ENCODE results near the gene PEDS1.

The PEDS1 gene

DNA sequence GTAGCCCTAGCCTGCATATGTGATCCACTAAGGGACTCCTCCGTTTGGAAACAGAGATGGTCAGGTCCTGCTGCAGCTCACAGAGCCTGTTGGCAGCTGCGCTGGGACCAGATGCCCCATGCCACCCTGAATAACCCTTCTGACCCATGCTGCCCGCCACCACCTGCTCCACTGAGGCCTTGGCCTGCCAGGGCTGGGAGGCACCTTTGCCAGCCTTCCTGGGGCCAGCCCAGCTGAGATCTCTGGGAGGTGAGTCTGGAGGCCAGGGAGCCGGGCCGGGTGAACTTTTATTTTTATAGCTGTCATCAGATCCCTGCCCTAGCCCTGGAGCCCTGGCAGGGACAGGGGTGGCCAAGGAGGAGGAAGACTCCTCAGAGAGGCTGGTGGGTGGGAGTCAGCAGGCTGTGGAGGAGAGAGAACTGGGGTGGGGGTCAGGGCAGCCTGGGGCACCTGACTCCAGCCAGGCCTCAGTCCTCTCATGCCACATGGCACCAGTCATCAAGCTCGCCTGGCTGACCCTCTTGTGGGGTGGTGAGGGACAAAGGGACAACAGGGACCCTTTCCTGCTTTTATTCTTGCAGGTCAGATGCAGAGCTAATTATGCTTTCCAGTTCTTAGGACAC lies 47.1 kb upstream of the PEDS1 start:
- Histone ChIP-seq H3K9ac (ENCODE audit: low read length) (no peak overlapping the region), H3K27me3 (ENCODE audit: insufficient read depth, low read length) (peaks cover 3% of the 10 kb centered on the region; the same call in 1 of the 2 replicates), H3K36me3 (ENCODE audit: insufficient read depth, low read length) (no peaks in the 10 kb centered on the region), H3K9me2 (ENCODE audit: low read depth, low read length) (no peaks in the 10 kb centered on the region), H3K4me2 (ENCODE audit: low read length) (no peak overlapping the region), H3K4me1 (ENCODE audit: insufficient read depth, low read length, severe bottlenecking) (no peaks in the 10 kb centered on the region), H3K79me2 (ENCODE audit: insufficient read depth, low read length) (no peaks in the 10 kb centered on the region), H4K20me1 (ENCODE audit: insufficient read depth, low read length) (no peaks in the 10 kb centered on the region), H2AFZ (ENCODE audit: low read length) (no peak overlapping the region), H3K9me3 (ENCODE audit: low read length) (no peaks in the 10 kb centered on the region), H3K27ac (ENCODE audit: low read depth, low read length, poor library complexity, severe bottlenecking) (no peak overlapping the region), H3F3A (ENCODE audit: insufficient read depth, low read length) (no peaks in the 10 kb centered on the region), H3K4me3 (ENCODE audit: low read depth, low read length, poor library complexity, severe bottlenecking) (no peak overlapping the region)
- TF ChIP-seq, protein P1, sequence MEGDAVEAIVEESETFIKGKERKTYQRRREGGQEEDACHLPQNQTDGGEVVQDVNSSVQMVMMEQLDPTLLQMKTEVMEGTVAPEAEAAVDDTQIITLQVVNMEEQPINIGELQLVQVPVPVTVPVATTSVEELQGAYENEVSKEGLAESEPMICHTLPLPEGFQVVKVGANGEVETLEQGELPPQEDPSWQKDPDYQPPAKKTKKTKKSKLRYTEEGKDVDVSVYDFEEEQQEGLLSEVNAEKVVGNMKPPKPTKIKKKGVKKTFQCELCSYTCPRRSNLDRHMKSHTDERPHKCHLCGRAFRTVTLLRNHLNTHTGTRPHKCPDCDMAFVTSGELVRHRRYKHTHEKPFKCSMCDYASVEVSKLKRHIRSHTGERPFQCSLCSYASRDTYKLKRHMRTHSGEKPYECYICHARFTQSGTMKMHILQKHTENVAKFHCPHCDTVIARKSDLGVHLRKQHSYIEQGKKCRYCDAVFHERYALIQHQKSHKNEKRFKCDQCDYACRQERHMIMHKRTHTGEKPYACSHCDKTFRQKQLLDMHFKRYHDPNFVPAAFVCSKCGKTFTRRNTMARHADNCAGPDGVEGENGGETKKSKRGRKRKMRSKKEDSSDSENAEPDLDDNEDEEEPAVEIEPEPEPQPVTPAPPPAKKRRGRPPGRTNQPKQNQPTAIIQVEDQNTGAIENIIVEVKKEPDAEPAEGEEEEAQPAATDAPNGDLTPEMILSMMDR (IDR thresholded peaks at IDR 0.05; ENCODE audit: low read length), result no peak
- no peak for TF ChIP-seq EZH2 (IDR thresholded peaks at IDR 0.05; ENCODE audit: borderline replicate concordance, low read length)

GRCh38 chr20:50199703-50200102 lies 46.2 kb upstream of the PEDS1 start:
- H3K4me1 ChIP-seq (ENCODE audit: insufficient read depth, low read length, severe bottlenecking), result no peaks in the 10 kb centered on the region
- H3K27ac ChIP-seq (ENCODE audit: low read depth, low read length, poor library complexity, severe bottlenecking), result no peak overlapping the region
- no peaks in the 10 kb centered on the region for H3K79me2 ChIP-seq (ENCODE audit: insufficient read depth, low read length)
- no peaks in the 10 kb centered on the region for H3F3A ChIP-seq (ENCODE audit: insufficient read depth, low read length)
- H3K9ac ChIP-seq (ENCODE audit: low read length), result no peak overlapping the region
- no peak overlapping the region for H2AFZ ChIP-seq (ENCODE audit: low read length)
- no peak for TF ChIP-seq EZH2 (IDR thresholded peaks at IDR 0.05; ENCODE audit: borderline replicate concordance, low read length)
- TF ChIP-seq, protein P1 (IDR thresholded peaks at IDR 0.05; ENCODE audit: low read length), result no peak
- no peaks in the 10 kb centered on the region for H3K9me2 ChIP-seq (ENCODE audit: low read depth, low read length)
- H3K36me3 ChIP-seq (ENCODE audit: insufficient read depth, low read length), result no peaks in the 10 kb centered on the region
- peaks cover 3% of the 10 kb centered on the region; the same call in 1 of the 2 replicates for H3K27me3 ChIP-seq (ENCODE audit: insufficient read depth, low read length)
- no peaks in the 10 kb centered on the region for H3K9me3 ChIP-seq (ENCODE audit: low read length)
- no peak overlapping the region for H3K4me3 ChIP-seq (ENCODE audit: low read depth, low read length, poor library complexity, severe bottlenecking)
- H4K20me1 ChIP-seq (ENCODE audit: insufficient read depth, low read length), result no peaks in the 10 kb centered on the region
- H3K4me2 ChIP-seq (ENCODE audit: low read length), result no peak overlapping the region

DNA sequence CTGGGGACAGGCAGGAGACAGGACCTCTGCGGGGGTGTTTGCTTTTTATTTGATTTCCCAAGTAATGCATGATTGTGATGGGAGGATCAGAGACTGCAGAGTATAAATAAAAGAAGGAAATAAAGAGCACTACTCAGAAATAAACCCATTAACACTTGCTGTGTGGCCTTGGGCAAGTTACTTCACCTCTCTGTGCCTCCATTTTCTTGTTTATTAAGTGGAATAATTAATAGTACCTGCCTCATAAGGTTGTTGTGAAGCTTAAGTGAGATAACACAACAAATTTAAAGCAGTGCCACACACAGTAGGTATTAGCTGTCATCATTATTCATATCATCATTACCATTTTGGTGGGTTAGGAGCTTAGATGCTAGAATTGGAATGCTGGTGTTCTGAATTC lies 45.2 kb upstream of the PEDS1 start:
- H3K9me3 ChIP-seq (ENCODE audit: low read length), result no peaks in the 10 kb centered on the region
- no peak overlapping the region for H3K4me2 ChIP-seq (ENCODE audit: low read length)
- no peaks in the 10 kb centered on the region for H3F3A ChIP-seq (ENCODE audit: insufficient read depth, low read length)
- no peak overlapping the region for H3K9ac ChIP-seq (ENCODE audit: low read length)
- peaks cover 3% of the 10 kb centered on the region; the same call in 1 of the 2 replicates for H3K27me3 ChIP-seq (ENCODE audit: insufficient read depth, low read length)
- H3K79me2 ChIP-seq (ENCODE audit: insufficient read depth, low read length), result no peaks in the 10 kb centered on the region
- no peaks in the 10 kb centered on the region for H3K9me2 ChIP-seq (ENCODE audit: low read depth, low read length)
- no peaks in the 10 kb centered on the region for H4K20me1 ChIP-seq (ENCODE audit: insufficient read depth, low read length)
- no peaks in the 10 kb centered on the region for H3K4me1 ChIP-seq (ENCODE audit: insufficient read depth, low read length, severe bottlenecking)
- TF ChIP-seq, protein P1 (IDR thresholded peaks at IDR 0.05; ENCODE audit: low read length), result no peak
- TF ChIP-seq EZH2 (IDR thresholded peaks at IDR 0.05; ENCODE audit: borderline replicate concordance, low read length), result no peak
- no peak overlapping the region for H2AFZ ChIP-seq (ENCODE audit: low read length)
- H3K27ac ChIP-seq (ENCODE audit: low read depth, low read length, poor library complexity, severe bottlenecking), result no peak overlapping the region
- peaks cover 5% of the 10 kb centered on the region; the same call in 1 of the 2 replicates for H3K36me3 ChIP-seq (ENCODE audit: insufficient read depth, low read length)
- no peak overlapping the region for H3K4me3 ChIP-seq (ENCODE audit: low read depth, low read length, poor library complexity, severe bottlenecking)

All from OCI-LY1 (cell line).